Neutrophil (primary cell): ENCODE data around the gene APOA4.

ENCODE experiments used
- H3K27ac ChIP-seq: fragments of 200-600 bp; sonication (generic); 2 replicates; pipeline ENCODE4 v1.5.1; 2016; ENCODE audit warnings: mild to moderate bottlenecking, moderate library complexity
- H3K27me3 ChIP-seq: fragments of 200-600 bp; sonication (generic); 2 replicates; pipeline ENCODE4 v1.6.0; 2016; ENCODE audit warnings: mild to moderate bottlenecking
- H3K36me3 ChIP-seq: fragments of 200-600 bp; sonication (generic); 2 replicates; pipeline ENCODE4 v1.5.1; 2017
- H3K4me1 ChIP-seq, 2 experiments: fragments of 200-600 bp in 1 of 2; sonication (generic) in 1 of 2; 1 replicate in 1 of 2; 2 replicates in 1 of 2; pipeline versions ENCODE4 v1.5.1 to v1.6.1; 2013 to 2016; ENCODE audit warnings: low read depth in 1 of 2, low read length in 1 of 2, mild to moderate bottlenecking in 1 of 2, moderate library complexity in 1 of 2; ENCODE audit not compliant: control insufficient read depth in 1 of 2, insufficient read depth in 1 of 2
- H3K4me3 ChIP-seq, 2 experiments: fragments of 200-600 bp in 1 of 2; sonication (generic) in 1 of 2; 1 replicate in 1 of 2; 2 replicates in 1 of 2; pipeline ENCODE4 v1.5.1; 2013 to 2016; ENCODE audit warnings: low read depth in 1 of 2, low read length in 1 of 2, mild to moderate bottlenecking in 1 of 2, moderate library complexity in 1 of 2
- H3K9me3 ChIP-seq: fragments of 200-600 bp; sonication (generic); 2 replicates; pipeline ENCODE4 v1.5.1; 2016
- TF ChIP-seq, protein P1 (sequence below): fragments of 200-600 bp; sonication (generic); IDR thresholded peaks from 2 replicates; pipeline ENCODE4 v1.5.1; 2016; ENCODE audit warnings: antibody characterized with exemption

Gene APOA4

DNA sequence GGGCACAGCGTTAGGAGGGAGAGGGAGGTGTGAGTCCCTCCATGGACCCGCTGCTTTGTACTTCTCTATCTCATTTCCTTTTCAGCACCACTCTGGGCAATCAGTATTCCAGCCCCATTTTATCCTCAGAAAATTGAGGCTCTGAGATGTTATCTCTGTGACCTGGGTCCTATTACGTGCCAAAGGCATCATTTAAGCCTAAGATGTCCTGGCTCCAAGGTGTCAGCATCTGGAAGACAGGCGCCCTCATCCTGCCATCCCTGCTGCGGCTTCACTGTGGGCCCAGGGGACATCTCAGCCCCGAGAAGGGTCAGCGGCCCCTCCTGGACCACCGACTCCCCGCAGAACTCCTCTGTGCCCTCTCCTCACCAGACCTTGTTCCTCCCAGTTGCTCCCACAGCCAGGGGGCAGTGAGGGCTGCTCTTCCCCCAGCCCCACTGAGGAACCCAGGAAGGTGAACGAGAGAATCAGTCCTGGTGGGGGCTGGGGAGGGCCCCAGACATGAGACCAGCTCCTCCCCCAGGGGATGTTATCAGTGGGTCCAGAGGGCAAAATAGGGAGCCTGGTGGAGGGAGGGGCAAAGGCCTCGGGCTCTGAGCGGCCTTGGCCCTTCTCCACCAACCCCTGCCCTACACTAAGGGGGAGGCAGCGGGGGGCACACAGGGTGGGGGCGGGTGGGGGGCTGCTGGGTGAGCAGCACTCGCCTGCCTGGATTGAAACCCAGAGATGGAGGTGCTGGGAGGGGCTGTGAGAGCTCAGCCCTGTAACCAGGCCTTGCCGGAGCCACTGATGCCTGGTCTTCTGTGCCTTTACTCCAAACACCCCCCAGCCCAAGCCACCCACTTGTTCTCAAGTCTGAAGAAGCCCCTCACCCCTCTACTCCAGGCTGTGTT is 5.8 kb upstream of the APOA4 start:
- no peak overlapping the region for H3K4me3 ChIP-seq
- no peak overlapping the region for H3K27ac ChIP-seq
- TF ChIP-seq, protein P1, sequence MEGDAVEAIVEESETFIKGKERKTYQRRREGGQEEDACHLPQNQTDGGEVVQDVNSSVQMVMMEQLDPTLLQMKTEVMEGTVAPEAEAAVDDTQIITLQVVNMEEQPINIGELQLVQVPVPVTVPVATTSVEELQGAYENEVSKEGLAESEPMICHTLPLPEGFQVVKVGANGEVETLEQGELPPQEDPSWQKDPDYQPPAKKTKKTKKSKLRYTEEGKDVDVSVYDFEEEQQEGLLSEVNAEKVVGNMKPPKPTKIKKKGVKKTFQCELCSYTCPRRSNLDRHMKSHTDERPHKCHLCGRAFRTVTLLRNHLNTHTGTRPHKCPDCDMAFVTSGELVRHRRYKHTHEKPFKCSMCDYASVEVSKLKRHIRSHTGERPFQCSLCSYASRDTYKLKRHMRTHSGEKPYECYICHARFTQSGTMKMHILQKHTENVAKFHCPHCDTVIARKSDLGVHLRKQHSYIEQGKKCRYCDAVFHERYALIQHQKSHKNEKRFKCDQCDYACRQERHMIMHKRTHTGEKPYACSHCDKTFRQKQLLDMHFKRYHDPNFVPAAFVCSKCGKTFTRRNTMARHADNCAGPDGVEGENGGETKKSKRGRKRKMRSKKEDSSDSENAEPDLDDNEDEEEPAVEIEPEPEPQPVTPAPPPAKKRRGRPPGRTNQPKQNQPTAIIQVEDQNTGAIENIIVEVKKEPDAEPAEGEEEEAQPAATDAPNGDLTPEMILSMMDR: no peak
- no peaks in the 10 kb centered on the region for H3K36me3 ChIP-seq
- no peaks in the 10 kb centered on the region for H3K9me3 ChIP-seq
- no peaks in the 10 kb centered on the region for H3K27me3 ChIP-seq
- H3K4me1 ChIP-seq: no peaks in the 10 kb centered on the region

DNA sequence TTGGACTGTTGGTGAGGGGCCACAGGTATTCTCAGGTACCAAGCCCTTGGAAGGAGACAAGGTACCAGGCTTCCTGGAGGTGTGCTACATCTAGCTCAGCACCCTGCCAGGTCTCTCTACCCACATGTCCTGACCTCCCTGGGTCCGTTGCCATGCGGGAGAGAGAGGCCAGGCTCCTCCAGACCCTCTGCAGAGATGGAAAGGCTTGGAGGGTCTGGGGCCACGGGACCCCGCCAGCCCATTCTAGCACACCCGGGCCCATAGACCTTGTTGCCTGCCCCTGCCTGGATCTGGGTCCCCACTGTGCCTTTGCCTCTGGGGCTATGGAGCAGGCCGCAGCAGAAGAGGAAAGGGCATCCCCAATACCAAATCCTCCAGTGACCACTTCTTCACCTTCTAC is 4.4 kb upstream of the APOA4 start:
- no peak overlapping the region for H3K4me3 ChIP-seq
- TF ChIP-seq, protein P1: no peak

DNA sequence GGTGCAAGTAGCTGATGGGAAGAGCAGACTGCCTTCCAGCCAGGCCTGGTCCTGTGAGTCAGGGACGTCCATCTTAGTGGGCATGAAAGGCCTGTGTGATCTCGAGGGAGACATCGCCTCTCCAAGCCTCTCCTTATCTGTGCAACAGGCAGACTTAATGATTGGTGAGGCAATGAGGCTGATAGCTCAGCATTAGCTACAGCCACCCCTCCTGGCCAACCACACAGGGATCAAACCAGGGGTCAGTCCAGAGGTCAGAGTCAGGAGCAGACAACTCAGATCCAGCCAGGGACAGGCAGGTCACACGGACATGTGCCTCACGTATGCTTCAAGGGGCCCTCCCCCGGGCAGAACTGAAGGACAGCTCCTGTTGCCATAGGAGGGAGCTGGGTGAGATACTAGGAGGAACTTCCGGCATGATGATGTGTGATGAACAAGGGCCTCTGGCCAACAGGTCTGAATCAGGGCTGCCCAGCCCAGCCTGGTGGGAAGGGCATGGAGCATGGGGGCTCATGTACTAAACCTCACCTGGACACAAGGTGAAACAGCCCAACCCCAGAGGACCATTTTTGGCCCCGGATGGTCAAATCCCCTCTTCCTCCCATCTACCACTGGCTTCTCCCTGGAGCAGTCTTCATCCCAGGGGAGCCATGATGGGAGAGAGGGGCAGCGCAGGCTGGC is 3.8 kb upstream of the APOA4 start:
- Histone ChIP-seq H3K27ac (no peak overlapping the region), H3K36me3 (no peaks in the 10 kb centered on the region), H3K4me1 (no peaks in the 10 kb centered on the region), H3K4me3 (no peak overlapping the region), H3K27me3 (no peaks in the 10 kb centered on the region), H3K9me3 (no peaks in the 10 kb centered on the region)
- TF ChIP-seq, protein P1: no peak

More for the DNA sequence above, 4.4 kb upstream of the APOA4 start:
- Histone ChIP-seq H3K27ac (no peak overlapping the region), H3K9me3 (no peaks in the 10 kb centered on the region), H3K4me1 (no peaks in the 10 kb centered on the region), H3K27me3 (no peaks in the 10 kb centered on the region), H3K36me3 (no peaks in the 10 kb centered on the region)

DNA sequence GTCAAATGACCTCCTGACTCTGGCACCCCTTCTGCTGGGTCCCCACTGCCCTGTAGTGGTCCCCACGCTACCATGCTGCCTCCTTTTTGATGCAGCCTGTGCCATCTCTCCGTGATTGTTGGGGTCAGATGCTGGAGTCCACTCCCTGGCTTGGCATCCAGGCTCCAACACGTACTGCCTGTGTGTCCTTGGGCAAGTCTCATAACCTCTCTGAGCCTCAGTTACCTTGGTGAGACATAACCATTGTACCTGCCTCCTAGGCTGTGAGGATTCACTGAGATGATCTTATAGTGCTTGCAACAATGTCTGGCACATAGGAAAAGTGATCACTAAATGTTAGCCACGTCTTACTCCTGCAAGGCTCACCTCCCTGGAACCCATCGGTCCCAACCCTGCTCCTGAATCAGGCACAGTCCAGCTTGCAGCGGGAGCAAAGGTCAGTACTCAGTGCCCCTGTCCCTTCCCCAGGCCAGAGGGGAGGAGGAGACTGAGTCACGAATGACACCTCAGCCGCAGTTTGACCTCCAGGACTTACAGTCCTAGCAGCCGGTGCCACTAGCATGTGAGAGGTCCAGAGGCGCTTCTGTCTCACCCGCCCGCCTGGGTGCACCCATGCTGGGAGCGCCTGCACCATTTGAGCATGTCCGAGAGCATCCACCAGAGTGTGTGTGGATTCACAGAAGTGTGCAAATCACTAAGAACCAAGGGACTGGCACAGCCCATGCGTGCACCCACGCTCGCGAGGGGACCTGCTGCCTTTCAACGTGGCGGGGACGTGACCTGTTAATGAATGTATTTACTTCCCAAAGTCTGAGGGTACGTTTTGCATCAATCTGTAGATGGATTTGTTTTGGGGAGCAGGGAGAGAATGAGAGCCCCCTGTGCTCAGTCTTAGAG is 3.0 kb upstream of the APOA4 start:
- no peaks in the 10 kb centered on the region for H3K9me3 ChIP-seq
- no peaks in the 10 kb centered on the region for H3K27me3 ChIP-seq
- H3K4me3 ChIP-seq: no peak overlapping the region
- no peak overlapping the region for H3K27ac ChIP-seq
- no peaks in the 10 kb centered on the region for H3K36me3 ChIP-seq
- TF ChIP-seq, protein P1: no peak
- H3K4me1 ChIP-seq: no peaks in the 10 kb centered on the region

DNA sequence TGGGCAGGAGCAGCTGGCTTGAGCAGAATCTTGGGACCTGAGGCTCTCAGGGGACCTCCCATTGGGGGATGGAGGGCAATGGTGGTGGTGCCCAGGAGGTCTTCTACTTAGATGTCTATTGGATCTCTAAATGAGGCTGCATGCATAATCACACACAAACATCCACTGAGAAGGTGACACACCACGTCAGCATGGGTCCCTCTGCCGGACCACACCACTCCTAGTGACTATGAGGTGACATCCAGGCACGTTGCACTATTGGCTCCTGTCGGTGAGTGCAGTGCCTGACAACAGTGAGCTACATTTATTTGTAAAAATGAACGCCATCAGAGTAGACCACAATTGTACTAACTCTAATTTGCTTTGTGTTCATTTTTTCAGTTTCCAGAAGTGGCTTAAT is 2.3 kb upstream of the APOA4 start:
- Histone ChIP-seq H3K36me3 (no peaks in the 10 kb centered on the region), H3K4me3 (no peak overlapping the region), H3K27ac (no peak overlapping the region), H3K27me3 (no peaks in the 10 kb centered on the region), H3K9me3 (no peaks in the 10 kb centered on the region), H3K4me1 (no peaks in the 10 kb centered on the region)
- TF ChIP-seq, protein P1: no peak
